KOPT-K1 (cell line): ENCODE data around the gene ERC2.

Experiments
- H3K27ac ChIP-seq: fragments of 200-600 bp; sonication (generic); 2 replicates; pipeline ENCODE4 v1.5.1; 2016; ENCODE audit warnings: antibody characterized with exemption, mild to moderate bottlenecking, low read depth, low read length; ENCODE audit not compliant: poor library complexity, severe bottlenecking
- H3K36me3 ChIP-seq: fragments of 200-600 bp; sonication (generic); 2 replicates; pipeline ENCODE4 v1.5.1; 2017; ENCODE audit warnings: antibody characterized with exemption, mild to moderate bottlenecking, low read length, moderate library complexity; ENCODE audit not compliant: insufficient read depth
- H3K9me3 ChIP-seq: fragments of 200-600 bp; sonication (generic); 2 replicates; pipeline ENCODE4 v1.5.1; 2017; ENCODE audit warnings: antibody characterized with exemption, low read length, mild to moderate bottlenecking; ENCODE audit not compliant: insufficient read depth, poor library complexity, severe bottlenecking

ERC2 gene

DNA sequence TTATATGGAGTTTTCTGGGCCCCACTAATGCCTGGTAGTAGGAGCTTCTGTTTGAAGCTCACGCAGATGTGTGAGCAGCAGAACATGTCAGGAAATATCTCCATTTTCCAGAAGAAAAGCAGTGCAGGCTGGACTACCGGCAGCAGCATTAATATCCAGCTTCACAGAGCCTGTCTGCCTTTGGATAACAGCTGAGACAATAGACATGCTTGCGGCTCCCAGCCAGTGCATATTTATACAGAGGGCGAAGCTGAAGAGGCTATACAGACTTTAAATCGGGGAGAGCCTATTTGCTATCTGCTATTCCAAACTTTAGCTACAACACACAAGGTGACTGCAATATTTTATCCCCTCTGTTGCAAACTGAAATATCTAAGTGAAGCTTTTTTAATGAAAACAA is 731.1 kb downstream of the ERC2 start:
- no peaks in the 10 kb centered on the region for H3K36me3 ChIP-seq
- H3K9me3 ChIP-seq, result no peaks in the 10 kb centered on the region

DNA sequence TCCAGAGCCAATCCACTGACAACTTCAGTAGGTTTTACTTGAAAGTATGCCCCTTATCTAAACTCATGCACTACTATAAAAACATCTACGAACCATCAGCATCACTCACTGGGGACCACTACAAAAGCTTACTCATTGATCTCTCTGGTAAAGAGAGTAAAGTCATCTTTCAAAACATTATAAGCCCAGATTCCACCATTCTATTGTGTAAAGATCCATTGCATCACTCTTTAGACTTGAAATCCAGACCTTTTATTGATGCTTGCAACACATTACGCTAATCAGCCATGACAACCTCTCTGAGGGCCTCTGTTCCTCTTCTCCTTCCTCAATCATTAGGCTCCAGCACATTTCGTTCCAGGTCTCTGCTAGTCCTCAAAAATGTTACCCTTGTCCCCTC is 732.3 kb downstream of the ERC2 start:
- Histone ChIP-seq H3K36me3 (no peaks in the 10 kb centered on the region), H3K9me3 (no peaks in the 10 kb centered on the region), H3K27ac (no peak overlapping the region)

More for the DNA sequence above, 731.1 kb downstream of the ERC2 start:
- H3K27ac ChIP-seq, result no peak overlapping the region

DNA sequence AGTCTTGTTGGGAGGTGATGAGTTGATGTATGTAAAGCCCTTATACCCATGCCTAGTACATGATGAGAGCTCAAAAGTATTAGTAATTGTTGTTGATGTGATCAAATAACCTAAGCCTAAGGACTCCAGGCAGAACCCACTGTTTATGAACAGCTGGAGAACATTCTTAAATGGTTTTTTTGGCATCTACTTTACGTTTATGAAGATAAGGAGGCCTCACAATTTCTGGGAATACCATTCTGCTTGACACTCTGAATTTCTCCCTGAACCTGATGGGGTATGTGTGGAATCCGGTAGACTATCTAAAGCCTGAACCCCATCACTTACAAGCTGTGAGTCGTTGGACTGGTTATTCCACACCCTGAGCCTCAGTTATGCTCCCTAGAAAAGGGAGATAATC is 736.5 kb downstream of the ERC2 start:
- Histone ChIP-seq H3K27ac (no peak overlapping the region), H3K9me3 (no peaks in the 10 kb centered on the region), H3K36me3 (no peaks in the 10 kb centered on the region)

DNA sequence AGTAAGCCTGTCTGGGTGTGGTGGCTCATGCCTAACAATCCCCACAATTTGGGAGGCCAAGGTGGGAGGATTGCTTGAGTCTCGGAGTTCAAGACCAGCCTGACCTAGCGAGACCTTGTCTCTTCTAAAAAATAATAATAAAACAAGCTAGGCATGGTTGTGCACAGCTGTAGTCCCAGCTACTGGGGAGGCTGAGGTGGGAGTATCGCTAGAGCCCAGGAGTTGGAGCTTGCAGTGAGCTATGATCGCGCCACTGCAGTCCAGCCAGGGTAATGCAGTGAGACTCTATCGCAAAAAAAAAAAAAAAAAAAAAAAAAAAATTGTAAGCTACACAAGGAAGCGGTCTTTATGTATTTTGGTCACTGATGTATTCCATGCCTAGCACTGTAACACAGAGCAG is 738.7 kb downstream of the ERC2 start:
- Histone ChIP-seq H3K27ac (no peak overlapping the region), H3K36me3 (no peaks in the 10 kb centered on the region), H3K9me3 (no peaks in the 10 kb centered on the region)

DNA sequence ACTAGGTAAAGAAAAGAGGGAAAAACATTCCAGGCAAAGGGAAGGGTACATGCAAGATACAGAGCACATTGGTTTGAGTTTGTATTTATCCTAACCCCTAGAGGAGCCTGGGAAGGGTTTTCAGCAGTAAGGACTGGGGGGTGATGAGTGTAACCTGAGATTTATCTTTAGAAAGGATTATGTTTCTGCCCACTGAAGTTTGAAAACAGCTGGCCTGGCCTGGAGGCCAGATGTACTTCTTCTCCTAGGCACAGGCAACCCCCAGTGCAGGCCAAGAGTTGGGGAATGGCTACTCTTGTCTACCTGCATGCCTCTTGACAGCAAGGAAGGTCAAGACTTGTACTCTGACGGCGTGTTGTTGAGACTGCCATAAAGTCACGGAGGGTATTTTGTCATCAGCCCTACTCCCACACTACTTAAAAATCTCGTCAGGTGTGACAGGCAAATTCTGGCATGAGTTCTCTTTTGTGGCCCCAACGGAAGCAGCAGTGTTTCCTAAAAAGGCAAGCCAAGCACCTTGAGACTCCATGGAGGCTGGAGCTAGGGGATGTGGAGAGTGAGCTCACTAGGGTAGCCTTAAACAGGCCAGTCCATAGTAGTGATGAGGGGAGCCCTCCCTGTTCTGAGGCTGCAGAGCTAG is 739.7 kb downstream of the ERC2 start:
- H3K36me3 ChIP-seq, result no peaks in the 10 kb centered on the region
- H3K27ac ChIP-seq, result no peak overlapping the region
- H3K9me3 ChIP-seq, result no peaks in the 10 kb centered on the region

DNA sequence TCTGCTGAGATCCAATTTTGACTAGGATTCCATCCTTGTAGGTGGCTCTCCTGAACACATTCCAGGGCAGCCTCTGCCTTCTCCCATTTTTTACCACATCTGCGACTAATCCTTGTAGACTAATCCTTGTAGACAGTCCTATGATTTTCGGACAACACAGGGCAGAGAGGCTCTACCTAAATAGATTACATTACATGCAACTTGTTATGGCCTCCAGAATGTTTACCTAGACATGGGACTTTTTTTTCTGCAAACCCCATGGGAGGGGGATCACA is 741.8 kb downstream of the ERC2 start:
- Histone ChIP-seq H3K36me3 (no peaks in the 10 kb centered on the region), H3K9me3 (no peaks in the 10 kb centered on the region), H3K27ac (no peak overlapping the region)

DNA sequence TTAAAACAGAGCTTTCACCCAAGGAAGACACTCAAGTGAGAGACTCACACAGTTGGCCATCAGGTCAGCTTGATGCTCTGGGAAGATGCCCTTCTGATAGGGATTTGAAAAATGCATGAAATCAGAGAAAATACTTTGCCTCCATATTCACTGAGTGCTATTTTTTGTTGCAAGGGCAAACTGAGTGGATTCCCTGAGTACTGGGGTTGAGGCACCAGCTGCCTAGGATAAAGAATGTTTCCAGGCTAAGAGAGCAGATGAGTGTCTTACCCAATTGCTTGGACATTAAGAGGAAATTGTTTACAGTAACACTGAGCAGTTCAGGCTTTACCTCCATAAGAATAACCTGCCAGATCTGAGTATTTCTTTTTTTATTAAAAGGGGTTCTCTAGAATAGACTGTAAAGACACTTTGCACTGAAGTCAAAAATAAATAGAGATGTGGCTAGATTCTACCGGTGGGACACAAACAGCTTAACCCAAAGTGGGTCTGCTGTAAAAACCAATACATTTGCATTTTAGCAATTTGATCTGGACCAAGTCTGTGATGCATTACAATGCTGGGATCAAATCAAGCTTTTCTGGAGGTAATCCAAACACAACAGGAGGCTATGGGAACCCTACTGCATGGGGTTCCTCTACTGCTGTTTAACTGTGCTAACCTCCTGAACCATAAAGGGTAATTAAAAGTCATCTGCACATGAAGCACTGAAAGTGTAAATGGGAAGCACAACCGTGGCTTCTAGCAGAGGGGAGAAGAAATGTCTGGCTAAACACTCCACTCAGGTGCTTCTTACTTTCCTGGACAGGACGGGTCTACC is 742.4 kb downstream of the ERC2 start:
- H3K27ac ChIP-seq, result no peak overlapping the region
- no peaks in the 10 kb centered on the region for H3K36me3 ChIP-seq
- no peaks in the 10 kb centered on the region for H3K9me3 ChIP-seq

DNA sequence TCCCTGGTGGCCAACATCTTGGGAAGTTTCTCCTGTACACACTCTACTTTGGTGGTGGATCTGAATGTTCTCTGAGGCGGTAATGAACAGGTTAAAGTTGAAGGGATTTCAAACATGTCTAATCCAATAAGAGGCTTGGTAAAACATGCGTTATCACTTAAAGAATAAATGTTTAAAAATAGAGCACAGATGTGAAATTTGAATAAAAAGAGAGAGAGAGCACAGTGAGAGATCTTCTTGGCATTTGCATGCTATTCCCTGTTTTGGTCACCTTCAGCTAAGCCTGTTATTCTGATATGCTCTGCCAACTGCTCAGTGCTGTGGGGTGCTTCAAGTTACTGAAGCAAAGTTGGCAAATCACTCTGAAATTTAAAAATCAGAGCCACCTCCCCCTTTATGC is 743.4 kb downstream of the ERC2 start:
- no peak overlapping the region for H3K27ac ChIP-seq
- H3K9me3 ChIP-seq, result no peaks in the 10 kb centered on the region

DNA sequence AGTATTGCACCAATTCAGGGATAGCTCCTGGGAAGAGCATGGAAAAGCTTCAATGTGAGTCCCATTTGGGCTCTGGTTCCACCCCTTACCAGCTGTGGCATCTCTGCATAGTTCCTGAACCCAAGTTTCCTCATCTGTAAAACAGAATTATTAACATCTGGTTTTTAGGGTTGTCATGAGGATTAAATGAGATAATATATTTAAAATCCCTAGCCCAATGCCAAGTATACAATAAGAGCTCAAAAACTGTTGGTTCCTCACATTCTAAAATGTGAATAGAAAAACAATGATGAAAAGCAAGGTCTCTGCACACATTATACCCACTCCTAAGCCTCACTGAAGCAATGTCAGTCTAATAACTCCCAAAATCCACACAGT is 743.9 kb downstream of the ERC2 start:
- Histone ChIP-seq H3K27ac (no peak overlapping the region), H3K9me3 (no peaks in the 10 kb centered on the region), H3K36me3 (no peaks in the 10 kb centered on the region)

More for the DNA sequence above, 743.4 kb downstream of the ERC2 start:
- no peaks in the 10 kb centered on the region for H3K36me3 ChIP-seq

DNA sequence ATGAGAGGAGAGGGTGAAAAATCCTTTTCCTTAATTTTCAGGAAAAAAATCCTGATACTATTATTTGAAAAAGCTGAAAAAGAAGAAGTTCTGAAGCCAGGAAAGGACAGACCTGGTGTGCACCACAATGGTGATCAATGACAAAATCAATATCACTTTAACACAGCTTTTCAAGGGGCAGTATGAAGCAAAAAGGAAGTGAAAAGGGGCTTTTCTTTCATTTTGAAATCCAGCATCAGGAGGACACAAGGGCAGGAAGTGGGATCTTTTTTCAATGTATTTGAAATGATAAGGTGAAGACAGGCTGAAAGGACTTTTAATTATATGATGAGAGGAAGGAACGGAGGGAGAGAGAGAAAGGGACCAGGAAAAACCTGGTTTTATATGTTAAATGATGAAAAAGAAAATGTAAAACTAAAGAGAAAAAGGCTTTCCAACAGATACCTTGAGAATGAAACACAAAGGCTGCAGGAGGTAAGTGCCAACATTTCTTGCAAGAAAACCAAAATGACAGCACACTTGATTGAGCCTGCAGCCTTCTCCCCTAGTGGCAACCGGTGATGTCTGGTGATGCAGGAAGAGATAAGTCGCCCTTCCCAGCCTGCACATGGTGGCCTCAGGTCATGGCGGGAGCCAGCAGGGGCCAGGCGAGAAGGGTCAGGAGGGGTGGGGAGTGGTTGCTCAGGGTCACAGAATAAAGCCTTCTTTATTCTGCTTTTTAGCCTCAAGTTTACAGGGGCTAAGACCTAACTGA is 744.4 kb downstream of the ERC2 start:
- H3K36me3 ChIP-seq, result no peaks in the 10 kb centered on the region
- H3K27ac ChIP-seq, result no peak overlapping the region
- H3K9me3 ChIP-seq, result no peaks in the 10 kb centered on the region

DNA sequence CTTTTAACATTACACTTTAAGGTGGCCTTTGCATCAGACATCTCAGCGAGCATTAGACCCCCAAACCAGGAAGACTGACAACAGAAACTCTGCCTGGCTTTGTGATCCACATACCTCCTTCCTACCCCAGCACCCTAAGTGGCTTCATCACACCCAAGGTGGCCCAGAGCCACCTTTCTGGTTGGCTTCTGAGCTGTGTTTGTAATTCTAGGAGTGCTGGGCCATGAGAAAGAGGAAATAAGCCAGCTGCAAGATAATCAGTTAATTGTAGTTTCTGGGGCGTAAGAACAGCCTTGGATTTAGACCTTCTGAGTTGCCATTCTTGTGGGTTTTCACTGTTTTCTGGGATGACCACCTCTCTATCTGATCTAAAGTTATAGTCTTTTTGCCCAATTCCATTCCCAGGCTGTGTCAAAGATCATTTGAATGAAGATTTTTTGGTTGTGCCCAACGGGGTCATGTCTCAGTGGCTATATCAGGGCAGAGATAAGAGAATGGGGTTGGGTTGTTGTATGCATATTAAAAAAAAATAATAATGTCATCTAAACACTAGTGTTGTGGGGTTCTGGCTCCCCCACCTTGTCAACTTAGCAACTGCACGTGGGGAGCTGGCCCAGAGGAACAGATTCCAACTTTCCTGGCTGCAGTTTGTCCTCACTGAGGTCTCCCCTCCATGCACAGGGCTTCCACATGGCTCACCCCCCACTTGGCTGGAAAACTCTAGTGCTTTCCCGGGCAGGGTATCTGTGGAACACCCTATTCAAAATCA is 746.4 kb downstream of the ERC2 start:
- H3K27ac ChIP-seq, result no peak overlapping the region
- no peaks in the 10 kb centered on the region for H3K9me3 ChIP-seq
- H3K36me3 ChIP-seq, result no peaks in the 10 kb centered on the region

DNA sequence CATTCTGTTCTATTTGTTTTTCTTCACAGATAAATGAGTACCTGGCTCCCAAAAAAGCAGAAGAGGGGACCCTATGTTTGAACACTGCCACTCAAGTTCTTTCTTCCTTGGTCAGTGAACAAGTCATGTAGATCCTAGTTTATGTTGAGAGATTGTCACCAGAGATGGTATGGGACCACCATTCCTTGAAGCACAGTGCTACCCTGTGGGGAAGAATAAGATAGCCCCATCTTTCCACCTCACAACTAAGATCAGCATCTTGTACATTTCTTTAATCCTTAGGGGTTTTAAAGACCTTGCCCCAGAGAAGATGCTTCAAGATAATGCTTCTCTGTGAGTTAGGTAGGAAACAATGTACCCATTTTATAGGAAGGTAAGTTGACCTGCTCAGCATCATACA is 747.7 kb downstream of the ERC2 start:
- Histone ChIP-seq H3K27ac (no peak overlapping the region), H3K36me3 (no peaks in the 10 kb centered on the region), H3K9me3 (no peaks in the 10 kb centered on the region)

DNA sequence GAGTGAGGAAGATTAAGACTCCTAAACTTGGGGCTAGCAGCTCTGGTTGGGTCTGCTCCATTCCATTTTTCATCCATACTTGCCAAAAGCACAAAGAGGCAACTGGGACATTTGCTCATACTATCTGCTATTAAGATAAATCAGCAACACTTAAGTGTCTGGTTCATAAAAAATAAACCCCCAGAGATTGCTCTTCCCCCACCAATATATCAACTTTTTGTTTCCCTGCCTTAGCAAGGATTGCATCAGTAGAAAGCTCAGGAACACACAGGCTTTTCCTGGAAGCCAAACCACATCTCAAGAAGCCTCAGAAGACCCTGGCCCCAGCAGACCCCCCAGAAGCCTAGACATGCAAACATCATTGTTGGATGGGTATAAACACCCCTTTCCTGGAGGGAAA is 748.8 kb downstream of the ERC2 start:
- no peaks in the 10 kb centered on the region for H3K36me3 ChIP-seq
- H3K27ac ChIP-seq, result no peak overlapping the region
- H3K9me3 ChIP-seq, result no peaks in the 10 kb centered on the region

DNA sequence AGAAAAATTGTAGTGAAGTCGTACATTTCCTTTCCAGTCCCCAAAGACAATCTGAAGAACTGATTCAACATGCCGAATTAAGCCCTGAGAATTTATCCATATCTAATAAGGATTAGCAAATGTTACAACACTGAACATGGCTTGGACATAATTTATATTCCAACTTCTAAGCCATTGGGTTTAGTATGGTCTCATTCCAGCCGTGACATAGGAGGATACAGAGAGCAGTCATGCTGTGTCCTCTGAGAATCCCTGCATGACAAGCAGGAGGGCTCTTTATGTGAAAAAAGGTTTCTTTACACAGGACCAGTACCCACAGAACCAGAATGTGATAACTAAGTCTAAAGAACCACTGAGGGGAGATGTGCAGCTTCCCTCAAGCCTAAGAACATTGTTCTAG is 749.3 kb downstream of the ERC2 start:
- Histone ChIP-seq H3K36me3 (no peaks in the 10 kb centered on the region), H3K27ac (no peak overlapping the region), H3K9me3 (no peaks in the 10 kb centered on the region)

DNA sequence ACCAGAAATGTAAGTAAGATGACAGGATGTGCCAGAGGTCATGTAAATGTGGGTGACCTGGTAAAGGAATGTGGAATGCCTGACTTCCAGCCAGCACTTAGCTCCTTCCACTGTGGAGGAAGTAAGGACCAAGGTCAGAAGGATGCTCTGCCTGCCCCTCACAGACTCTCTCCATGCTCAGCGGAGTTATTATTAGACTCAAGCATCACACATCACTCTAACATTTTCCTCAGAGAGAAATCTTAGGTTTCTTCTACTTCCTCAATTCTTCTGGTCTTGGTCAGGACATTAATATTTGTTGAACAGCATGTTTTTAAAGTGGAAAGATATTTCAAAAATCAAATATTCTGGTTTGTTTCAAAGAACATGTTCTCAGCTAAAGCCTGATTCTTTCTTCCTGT is 749.7 kb downstream of the ERC2 start:
- H3K9me3 ChIP-seq, result no peaks in the 10 kb centered on the region
- no peak overlapping the region for H3K27ac ChIP-seq
- H3K36me3 ChIP-seq, result no peaks in the 10 kb centered on the region
